ENCODE data around the gene MAB21L1. TPM values are rescaled to one million over a fixed set of nuclear protein-coding genes. Genes with fewer than 3 reads are reported as not detected.

The MAB21L1 gene
- total and polyA plus RNA-seq, 2 experiments from 2014 or later, result 0.78 TPM; not detected in 1

- TF ChIP-seq STAT1 (IDR thresholded peaks at IDR 0.05; ENCODE audit: unreplicated experiment) (no peak), JUNB (IDR thresholded peaks at IDR 0.05; ENCODE audit: unreplicated experiment) (no peak), POLR2AphosphoS5 (IDR thresholded peaks at IDR 0.05; ENCODE audit: low read depth) (no peak), EZH2phosphoT487 (IDR thresholded peaks at IDR 0.05; ENCODE audit: unreplicated experiment) (no peak), REST (IDR thresholded peaks at IDR 0.05; ENCODE audit: unreplicated experiment) (no peak), EZH2 (IDR thresholded peaks at IDR 0.05; ENCODE audit: low read depth, unreplicated experiment) (no peak), ZNF462 (CRISPR knock-in tag; IDR thresholded peaks at IDR 0.05) (no peak)
- Mint-ChIP-seq H3K4me1 (no peaks in the 10 kb centered on the region), H3K4me3 (no peak overlapping the region), H3K9me3 (no peaks in the 10 kb centered on the region), H3K36me3 (ENCODE audit: low read depth) (no peaks in the 10 kb centered on the region), H3K27ac (no peak overlapping the region), H3K27me3 (ENCODE audit: insufficient read depth, low read depth, poor library complexity) (no peaks in the 10 kb centered on the region)
- DNase-seq (ENCODE audit: low spot score), result no peak
- Histone ChIP-seq H4K20me1 (replicated peaks; ENCODE audit: insufficient read depth) (no peaks in the 10 kb centered on the region), H3K36me3 (ENCODE audit: insufficient read depth) (no peaks in the 10 kb centered on the region), H3F3A (replicated peaks; ENCODE audit: low read depth) (no peaks in the 10 kb centered on the region), H3K79me2 (replicated peaks; ENCODE audit: insufficient read depth) (no peaks in the 10 kb centered on the region), H3K27ac (ENCODE audit: low read depth) (no peak overlapping the region), H3K27me3 (ENCODE audit: insufficient read depth) (no peaks in the 10 kb centered on the region), H2AFZ (no peak overlapping the region), H3K4me2 (no peak overlapping the region), H3K9me2 (ENCODE audit: insufficient read depth) (no peaks in the 10 kb centered on the region), H3K4me3 (no peak overlapping the region), H3K4me1 (ENCODE audit: insufficient read depth) (no peaks in the 10 kb centered on the region)
- ATAC-seq, result no peak
These were observed 28.0 kb downstream of the MAB21L1 start for GRCh38 chr13:35448465-35448864.

All from GM23338 (cell line).